GM21528 (cell line): Measurements from ENCODE around the gene NRG3.

Experiments
- ATAC-seq: cut with Tn5 transposase; IDR thresholded peaks from one replicate; pipeline ENCODE4 v1.9.1; 2021; ENCODE audit warnings: mild to moderate bottlenecking, moderate library complexity; ENCODE audit not compliant: unreplicated experiment, low FRiP score

Gene NRG3

GRCh38 chr10:82358486-82359099, 483.6 kb downstream of the NRG3 start:
- ATAC-seq: no peak

- no peak for ATAC-seq
Observed at GRCh38 chr10:82361256-82361655, 486.3 kb downstream of the NRG3 start.

GRCh38 chr10:82377608-82378007, 502.6 kb downstream of the NRG3 start:
- ATAC-seq: no peak

GRCh38 chr10:82378146-82378545, 503.2 kb downstream of the NRG3 start:
- ATAC-seq: no peak

GRCh38 chr10:82383350-82383749, 508.4 kb downstream of the NRG3 start:
- ATAC-seq: no peak

DNA sequence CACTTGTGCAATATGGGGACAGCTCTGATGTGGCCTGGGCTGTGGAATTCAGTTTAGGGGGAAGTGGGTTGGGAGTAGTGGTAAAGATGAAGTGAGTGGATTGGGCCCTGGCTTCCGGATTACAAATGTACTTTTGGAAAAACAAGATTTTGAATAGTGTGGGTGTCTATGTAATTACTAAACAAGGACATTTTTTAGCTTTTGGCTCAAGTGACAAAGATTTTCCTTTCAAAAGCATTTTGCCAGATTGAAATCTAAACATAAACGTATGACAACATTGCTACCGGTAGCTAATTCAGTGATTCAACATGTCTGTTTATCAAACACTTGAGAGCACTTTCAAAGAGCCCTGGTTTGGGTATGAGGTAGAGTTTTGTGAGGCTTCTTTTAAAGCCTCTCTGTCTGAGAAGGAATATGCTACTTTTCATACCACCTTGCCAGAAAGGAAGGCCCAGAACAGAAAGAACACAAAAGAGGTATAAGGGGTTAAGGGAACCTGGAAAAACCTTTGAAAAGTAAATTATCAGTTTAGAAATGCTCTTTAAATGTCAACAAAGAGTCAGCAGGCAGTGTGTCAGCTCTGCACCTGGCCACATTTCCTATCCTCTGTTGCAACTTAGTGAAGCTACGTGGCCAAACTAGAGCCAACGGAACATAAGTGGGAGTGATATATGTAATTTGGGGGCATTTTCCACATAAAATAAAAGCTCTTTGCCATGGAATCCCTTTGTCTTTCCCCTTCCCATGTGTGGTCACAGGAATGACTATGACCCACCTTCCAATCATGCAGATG, 516.1 kb downstream of the NRG3 start:
- no peak for ATAC-seq

DNA sequence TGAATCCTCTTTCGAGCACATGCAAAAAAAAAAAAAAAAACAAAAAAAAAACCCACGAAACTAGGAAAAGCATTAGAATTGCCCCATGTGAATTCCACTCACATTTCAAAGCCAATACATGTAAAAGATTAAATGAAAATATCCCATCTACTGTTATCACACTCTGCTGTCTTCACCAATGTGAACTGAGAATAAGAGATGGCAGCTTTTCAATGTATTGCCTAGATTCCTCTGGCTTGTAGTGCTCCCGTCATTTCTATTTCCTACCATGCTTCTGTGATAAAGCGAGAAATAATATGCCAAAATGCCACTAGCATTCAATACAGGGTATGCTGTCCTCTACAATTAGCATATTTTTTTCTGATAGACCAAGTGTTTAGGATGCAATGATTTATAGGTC, 517.0 kb downstream of the NRG3 start:
- no peak for ATAC-seq

- ATAC-seq: no peak
Observed at GRCh38 chr10:82392533-82392932, 517.5 kb downstream of the NRG3 start.

GRCh38 chr10:82394122-82394521, 519.1 kb downstream of the NRG3 start:
- no peak for ATAC-seq

DNA sequence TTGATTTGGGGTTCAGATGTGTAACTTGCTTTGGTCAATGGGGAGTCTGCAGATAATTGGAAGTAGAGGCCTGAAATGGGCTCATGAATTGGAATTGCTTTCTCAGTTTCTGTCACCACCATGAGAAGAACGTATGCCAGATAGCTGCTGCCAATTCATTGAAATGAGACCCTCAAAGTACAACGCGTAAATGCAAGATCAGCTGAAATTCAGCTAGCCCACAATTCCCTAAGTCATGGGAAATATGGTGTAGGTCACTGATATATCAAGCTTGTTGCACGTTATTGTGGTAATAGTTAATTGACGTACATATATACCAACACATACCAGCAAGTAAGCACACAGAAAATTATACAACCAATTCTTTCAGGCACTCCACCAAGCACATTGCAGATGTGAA, 520.0 kb downstream of the NRG3 start:
- ATAC-seq: no peak

GRCh38 chr10:82396886-82397285, 521.9 kb downstream of the NRG3 start:
- no peak for ATAC-seq

GRCh38 chr10:82397854-82398253, 522.9 kb downstream of the NRG3 start:
- no peak for ATAC-seq

DNA sequence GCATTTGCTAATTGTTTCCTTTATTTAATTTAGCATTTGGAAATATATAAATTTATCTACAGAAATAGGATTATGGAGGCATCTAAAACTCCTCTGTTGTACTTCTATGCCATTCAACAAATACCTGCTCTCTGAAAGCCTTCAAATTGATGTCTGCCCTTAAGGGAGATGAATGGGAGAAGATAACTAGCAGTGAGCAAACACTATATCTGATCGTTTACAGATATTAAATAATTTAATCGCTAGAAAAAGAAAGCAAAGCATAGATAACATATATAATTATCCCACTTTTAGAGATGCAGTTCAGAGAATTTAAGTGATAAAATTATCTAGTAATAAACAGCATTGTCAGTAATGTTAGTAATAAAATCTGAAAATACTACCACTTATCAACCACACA, 524.9 kb downstream of the NRG3 start:
- ATAC-seq: no peak

DNA sequence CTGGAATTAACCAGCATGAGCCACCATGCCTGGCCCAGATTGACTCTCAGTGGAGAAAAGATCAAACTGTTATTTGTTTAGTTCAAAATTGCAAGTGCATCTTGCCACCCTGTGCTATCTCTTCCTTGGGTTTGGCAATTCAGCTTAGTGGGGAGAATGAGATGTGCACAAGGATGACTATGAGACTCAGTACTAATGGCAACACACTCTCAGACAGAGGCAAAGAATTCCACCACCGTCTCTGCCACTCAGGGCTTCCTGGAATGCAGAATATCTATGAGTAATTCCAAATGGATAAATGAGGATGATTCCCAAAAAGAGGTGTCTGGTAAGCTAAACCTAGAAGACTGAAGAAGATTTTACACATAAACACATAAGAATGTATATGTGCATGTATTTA, 525.8 kb downstream of the NRG3 start:
- no peak for ATAC-seq

DNA sequence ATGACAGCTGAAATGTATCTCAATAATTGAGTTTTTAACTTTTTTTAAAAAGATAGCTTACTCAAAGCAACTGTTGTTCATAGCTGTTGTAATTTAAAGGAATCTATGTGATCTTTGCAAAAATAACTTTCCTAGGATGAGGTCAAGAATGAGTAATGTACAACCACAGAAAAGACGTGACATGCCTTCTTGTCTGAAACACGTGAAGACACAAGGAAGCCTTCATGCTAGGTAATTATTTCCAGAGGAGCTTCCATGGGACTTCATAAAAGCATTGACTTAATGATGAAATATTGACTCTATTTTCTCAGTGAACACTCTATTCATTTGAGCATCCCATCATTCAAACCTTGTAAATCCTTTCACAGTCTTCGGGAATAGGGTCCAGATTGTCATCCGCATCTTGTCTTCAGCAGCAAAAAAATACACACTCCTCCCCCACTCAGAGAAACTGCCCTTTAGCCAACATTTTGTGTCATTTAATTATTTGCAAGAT, 528.0 kb downstream of the NRG3 start:
- ATAC-seq: no peak

DNA sequence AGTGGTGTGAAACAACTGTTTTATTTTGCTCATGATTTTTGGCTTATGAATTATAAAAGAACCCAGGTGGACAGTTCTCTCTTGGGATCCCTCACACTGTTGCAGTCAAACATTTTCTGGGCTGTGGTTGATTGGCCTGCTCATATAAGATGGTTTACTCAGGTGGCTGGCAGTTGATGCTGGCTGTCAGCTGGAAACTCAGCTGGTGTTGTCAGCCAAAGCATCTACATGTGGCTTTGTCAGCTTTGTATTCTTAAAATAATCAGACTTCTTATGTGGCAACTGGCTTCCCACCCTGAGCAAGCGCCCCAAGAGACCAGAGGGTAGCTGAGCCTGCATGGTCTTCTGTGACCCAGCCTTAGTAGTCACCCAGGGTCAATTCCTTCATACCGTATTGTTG, 534.7 kb downstream of the NRG3 start:
- ATAC-seq: no peak

GRCh38 chr10:82411416-82411815, 536.4 kb downstream of the NRG3 start:
- no peak for ATAC-seq

- ATAC-seq: no peak
Observed at GRCh38 chr10:82420001-82420400, 545.0 kb downstream of the NRG3 start.

- no peak for ATAC-seq
Observed at GRCh38 chr10:82429302-82429701, 554.3 kb downstream of the NRG3 start.

GRCh38 chr10:82438277-82438676, 563.3 kb downstream of the NRG3 start:
- no peak for ATAC-seq

DNA sequence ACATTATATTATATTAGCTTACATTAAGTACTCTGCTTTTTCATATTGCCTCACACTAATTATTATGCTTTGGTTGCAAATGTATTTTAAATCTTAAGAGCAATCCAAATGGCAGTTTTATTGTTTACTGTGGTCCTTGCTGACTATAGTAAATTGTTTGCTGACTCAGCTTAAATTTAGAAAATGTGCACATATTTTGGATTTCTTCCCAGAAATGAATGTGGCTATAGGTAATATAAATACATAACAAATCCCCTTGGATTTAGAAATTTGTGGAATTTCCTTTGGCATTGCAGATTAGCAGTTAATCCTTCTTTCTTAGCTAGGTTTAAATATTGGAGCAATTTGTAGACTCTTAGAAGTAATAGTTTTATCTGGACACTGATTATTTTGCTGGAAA, 565.8 kb downstream of the NRG3 start:
- ATAC-seq: no peak

DNA sequence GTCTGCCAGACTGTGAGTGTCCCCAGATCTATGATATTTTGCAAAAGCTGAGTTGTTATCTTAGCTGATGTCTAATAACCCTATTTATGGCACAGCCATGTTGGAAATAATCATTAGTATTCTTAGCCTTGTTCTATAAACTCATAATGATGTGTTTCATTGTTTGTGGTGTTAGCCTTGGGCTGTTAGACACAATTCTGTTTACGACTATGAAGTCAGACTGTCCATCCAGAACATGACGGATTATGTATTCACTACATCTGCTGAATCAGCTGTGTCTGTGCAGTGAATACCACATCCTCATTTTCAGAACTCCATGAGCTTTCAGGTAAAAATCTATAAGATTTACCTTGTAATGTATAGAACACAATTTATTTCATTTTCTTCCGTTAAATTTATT, 577.1 kb downstream of the NRG3 start:
- no peak for ATAC-seq
